HG02852 (cell line): Measurements from ENCODE around the gene NF2.
"Not testable (repeated sequence)": the region's sequence is repeated elsewhere in the genome, so short reads cannot be mapped to it uniquely, and the experiment has no call there.

Source experiments
- ATAC-seq: cut with Tn5 transposase; IDR thresholded peaks from one replicate; pipeline ENCODE4 v1.9.1; 2021; ENCODE audit warnings: mild to moderate bottlenecking, moderate library complexity; ENCODE audit not compliant: unreplicated experiment

The NF2 gene

DNA sequence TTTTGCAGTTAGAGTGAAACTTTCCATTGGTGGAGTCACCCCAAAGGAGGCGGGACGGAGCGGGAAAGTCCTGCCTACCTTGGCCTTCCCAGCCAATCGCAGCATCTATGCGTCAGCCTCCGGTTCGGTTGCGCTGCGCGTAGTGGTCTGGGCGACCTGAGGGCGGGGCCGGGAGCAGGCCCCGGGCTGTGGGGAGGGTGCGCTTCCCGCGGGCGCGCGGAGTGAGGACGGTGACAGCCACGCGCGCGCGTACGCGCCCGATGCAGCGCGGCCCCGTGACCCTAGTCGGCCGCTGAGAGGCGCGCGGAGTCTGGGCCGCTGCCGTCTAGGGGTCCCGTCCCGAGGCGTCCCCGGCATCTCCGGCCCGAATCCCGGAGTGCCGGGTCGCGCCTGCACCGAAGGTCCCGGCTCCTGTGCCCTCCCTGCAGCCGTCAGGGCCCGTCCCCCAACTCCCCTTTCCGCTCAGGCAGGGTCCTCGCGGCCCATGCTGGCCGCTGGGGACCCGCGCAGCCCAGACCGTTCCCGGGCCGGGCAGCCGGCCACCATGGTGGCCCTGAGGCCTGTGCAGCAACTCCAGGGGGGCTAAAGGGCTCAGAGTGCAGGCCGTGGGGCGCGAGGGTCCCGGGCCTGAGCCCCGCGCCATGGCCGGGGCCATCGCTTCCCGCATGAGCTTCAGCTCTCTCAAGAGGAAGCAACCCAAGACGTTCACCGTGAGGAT, at the start of gene NF2:
Gene NF2 (plus strand): TSS at position 276 of the 718 bp plus-strand sequence. CDS start 366 bp downstream, at position 642.
- ATAC-seq: peak; percentile 93

DNA sequence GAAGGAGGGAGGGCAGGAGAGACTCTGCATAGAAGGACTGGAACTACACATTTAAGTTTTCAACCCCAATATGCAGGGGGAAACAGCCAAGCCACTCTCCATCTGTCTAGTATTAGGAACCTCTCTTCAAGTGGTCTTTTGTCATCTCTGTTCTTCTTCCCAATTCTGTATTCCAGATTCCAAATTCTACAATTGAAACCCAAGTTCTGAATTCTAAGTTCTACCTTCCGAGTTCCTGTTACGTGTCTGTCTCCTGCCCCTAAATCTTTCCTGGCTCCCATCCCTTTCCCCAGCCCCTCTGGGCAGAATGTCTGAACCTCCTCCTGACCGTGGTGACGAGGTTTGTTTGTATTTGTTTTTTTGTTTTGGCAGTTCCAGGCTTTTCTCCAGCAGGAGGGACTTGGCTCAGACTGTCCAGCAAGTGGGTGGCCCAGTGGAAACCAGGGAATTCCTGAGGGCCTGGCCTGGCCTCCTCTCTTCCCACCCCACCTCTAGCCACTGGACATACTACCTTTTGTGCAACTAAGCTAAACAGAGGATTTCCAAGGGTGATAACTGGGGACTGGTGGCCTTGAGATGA, 48.3 kb upstream of the NF2 start:
- ATAC-seq: no peak

DNA sequence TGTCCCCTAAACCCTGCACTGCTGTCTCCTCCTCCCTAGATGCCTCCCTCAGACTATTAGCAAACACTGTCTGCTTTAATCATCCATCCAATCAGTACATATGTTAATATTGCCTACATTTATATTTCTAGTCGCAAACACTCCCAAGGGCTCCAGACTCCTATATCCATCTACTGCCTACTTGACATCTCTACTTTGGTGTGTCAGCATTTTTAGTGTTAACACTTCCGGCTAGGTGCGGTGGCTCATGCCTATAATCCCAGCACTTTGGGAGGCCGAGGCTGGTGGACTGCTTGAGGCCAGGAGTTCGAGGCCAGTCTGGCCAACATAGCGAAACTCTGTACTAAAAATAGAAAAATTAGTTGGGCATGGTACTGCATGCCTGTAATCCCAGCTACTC, 44.4 kb upstream of the NF2 start:
- no peak for ATAC-seq

DNA sequence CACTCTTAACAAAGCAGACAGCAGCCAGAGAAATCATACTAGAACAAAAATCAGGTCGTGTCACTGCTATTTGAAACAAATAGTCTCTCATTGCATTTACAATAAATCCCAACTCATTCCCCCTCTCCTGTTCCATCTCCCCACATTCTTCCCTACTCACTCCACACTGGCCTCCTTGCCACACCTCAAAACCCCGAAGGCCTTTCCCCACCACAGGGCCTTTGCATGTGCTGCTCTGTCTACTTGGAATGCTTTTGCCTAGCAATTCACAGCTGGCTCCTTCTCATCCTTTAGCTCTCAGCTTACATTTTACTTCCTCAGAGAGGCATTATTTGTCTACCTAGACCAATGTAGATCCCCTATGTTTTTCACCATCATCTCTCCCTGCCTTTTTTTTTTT, 43.6 kb upstream of the NF2 start:
- no peak for ATAC-seq

DNA sequence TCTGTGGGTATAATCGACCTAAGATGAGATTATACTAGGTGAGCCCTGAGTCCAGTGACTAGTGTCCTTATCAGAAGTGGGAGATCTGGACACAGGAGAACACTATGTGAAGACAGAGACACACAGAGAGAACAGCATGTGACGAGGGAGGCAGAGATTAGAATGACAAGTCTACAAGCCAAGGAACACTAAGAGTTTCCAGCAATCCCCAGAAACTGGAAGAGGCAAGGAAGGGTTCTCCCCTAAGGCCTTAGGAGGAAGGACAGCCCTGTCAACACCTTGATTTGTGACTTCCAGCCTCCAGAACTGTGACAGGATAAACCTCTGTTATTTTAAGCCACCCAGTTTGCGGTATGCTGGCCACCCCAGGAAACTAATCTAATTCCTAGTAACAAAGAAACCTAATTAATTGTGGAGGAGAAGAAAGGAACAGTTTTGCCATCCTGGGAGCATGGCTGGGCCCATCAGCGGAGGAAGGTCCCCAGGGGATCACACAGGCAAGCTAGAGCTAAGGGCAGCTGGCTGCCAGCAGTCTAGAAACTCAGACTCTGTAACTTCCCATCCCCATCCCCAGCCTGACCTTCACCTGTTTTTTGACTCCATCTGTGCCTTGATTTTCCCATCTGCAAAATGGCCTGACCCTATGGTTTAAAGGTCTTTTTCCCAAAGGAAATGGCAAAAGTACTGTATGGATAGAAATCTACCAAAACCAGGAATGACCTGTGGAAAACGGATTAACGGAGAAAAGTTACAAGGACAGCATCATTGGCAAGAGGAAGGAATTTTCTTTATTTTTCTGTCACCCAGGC, 39.6 kb upstream of the NF2 start:
- no peak for ATAC-seq

DNA sequence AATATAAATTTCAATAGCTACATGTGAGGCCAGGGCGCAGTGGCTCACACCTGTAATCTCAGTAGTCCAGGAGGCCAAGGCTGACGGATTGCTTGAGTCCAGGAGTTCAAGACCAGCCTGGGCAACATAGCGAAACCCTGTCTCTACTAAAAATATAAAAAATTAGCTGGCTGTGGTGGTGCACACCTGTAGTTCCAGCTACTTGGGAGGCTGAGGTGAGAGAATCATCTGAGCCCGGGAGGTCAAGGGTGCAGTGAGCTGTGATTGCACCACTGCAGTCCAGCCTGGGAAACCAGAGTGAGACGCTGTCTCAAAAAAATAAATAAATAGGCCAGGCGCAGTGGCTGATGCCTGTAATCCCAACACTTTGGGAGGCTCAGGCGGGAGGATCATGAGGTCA, 36.9 kb upstream of the NF2 start:
- ATAC-seq: not testable (repeated sequence)

DNA sequence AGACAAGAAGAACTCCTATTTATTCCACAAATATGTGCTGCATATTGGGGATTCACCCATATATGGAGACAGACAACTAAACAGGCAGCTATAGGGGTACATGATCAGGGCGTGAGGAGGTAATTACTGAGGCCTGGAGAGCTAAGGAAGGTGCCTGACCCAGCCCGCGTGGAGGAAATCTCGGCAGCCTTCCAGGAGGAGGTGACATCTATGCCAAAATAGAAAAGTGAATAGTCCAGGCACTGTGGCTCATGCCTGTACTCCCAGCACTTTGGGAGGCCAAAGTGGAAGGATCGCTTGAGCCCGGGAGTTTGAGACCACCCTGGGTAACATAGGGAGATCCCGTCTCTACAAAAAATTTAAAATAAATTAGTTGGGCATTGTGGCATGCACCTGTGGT, 36.1 kb upstream of the NF2 start:
- ATAC-seq: no peak

DNA sequence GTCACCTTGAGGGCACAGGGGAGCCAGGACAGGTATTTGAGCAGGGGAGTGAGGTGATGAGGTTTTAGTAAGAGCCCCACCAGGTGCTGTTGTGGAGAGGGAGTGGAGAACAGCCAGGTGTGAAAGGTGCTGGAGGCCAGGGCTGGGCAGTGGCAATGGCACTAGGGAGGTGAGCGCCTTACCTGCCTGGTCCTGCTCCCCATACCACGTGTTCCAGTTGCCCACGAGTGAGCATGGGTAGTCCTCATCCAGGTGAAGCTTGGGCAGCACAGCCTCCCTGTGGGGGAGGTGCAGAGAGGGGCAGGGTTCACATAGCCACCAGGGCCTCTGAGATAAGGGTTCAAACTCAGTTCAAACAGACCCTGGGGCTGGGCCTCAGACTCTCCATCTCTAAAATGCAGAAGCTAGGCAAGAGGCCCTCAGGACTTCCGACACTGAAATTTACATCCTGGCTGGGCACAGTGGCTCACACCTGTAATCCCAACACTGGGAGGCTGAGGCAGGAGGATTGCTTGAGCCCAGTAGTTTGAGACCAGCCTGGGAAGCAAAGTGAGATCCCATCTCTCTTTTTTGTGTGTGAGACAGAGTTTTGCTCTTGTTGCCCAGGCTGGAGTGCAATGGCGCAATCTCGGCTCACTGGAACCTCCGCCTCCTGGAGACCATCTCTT, 34.3 kb upstream of the NF2 start:
- ATAC-seq: no peak

DNA sequence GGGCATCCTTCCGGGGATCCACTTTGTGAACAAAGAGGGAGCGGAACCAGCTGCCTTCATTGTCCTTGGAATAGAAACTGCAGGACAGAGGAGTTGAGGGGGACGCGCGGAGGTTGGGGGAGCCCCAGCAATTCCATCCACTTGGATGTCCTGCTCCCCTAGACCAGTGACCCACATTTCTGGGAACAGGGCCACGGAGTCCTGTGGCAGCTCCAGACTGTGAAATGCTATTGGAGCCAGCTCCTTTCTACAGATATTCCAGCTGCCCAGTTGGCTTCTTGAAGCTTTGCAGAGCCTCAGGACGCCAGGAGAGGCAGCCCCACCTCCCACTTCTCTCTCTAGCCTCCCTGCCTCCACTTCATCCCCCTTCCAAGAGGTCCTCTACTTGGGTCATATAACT, 33.0 kb upstream of the NF2 start:
- ATAC-seq: no peak

DNA sequence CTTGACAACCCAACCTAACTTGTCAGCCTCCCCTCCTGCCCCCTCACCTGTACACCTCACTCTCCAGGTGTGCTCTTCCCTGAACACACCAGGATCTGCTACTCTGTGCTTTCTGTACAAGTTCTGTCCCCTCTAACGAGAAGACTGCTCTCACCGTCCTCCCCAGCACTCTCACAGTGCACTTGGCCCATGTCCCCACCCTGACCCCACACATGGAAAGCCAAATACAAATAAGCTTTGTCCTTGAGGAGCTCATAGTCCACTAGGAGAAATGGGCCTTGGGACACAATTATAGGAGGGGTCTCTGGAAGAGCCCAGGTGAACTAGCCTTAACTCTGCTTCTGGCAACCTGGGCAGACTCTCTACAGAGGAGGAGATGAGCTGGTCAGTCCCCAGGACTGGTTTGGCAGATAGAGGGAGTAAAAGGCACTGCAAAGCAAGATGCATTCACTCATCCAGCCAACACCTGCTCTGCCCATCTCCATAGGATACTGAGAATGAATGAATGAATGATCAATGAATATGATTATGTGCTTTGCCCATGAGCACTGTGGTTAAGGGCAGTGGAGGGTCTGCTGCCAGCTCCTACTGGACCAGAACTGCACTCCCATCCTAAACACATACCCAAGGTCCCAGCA, 32.4 kb upstream of the NF2 start:
- no peak for ATAC-seq

DNA sequence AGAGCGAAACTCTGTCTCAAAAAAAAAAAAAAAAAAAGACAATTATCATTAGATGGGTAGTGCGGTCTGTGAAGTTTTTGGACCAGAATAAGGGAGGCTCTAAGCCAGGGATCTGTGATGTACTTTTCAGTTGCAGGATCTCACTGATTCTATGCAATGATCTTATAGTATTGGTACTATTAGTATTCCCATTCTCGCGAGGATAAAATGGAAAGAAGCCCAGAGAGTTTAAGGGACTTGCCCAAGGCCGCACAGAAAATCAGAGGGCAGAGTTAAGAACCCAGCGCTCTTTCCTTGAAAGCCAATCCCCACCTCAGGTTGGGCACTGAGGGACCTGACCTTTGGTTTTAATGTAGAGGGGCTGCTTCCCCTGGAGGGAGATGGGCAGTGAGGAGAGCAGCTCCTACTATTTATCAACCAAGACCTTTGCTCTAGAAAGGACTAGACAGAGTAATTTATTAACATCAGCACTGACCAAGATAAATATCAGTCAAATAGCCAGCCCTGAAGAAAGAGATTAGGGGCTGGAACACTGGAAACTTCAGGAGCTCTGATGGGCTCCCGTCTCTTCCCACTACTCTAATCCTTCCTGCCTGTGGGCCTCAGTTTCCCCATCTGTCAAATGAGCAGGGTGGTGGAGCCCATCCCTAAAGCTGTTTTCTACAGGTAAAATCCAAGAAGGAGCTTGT, 28.5 kb upstream of the NF2 start:
- no peak for ATAC-seq

DNA sequence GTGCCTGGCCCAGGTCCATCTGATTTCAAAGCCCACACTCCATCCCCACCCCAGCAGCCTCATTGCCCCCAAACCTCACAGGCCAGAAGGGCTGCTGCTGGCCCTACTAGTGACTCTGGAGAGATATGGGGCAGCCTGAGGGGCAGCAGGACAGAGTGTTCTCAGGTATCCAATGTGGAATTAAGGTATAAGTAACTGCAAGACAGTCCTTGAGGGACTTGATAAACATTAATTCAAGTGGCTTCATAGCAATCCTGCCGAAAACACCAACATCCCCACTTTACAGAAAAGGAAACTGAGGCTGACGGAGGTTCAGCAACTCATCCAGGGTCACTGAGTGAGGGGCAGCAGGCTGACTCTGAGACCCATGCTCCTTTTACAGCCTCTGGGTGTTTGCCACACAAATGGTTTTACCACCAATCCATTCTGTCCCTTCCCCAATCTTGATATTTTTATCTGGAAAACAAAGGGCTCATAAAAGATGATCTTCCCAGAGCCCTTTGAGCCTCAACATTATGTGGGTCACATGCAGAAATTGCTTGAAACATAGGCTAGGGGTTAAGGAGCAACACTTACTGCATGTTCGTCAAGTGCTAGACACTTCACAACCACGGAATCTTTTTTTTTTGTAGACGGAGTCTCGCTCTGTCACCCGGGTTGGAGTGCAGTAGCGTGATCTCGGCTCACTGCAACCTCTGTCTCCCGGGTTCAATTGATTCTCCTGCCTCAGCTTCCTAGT, 24.8 kb upstream of the NF2 start:
- no peak for ATAC-seq

DNA sequence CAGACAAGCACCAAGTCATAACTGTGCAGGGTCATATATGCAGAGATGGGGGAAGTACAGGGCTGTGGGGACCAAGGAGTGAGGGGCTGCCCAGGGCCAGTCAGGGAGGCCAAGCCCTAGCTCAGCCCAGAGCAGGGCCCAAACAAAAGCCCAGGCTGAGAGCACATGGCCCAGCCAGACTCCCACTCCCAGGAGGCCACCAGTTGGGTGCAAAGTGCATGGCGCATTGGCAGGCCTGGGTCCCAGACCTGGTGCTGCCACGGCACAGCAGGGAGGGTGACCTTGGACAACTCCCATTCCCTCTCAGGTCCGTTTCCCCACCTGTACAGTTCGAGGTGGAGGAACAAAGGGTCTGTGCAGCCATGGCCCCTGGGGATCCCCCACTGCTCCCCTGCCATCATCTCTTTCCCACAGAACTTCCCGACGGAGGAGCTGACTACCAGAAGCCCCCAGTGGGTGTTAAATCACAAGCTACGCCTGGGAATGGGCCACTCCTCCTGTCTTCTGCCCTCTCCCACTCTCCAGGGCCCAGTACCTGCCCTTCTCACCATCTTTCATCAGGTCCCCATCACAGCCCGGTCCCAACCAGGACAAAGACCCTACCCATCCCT, 23.1 kb upstream of the NF2 start:
- ATAC-seq: no peak

DNA sequence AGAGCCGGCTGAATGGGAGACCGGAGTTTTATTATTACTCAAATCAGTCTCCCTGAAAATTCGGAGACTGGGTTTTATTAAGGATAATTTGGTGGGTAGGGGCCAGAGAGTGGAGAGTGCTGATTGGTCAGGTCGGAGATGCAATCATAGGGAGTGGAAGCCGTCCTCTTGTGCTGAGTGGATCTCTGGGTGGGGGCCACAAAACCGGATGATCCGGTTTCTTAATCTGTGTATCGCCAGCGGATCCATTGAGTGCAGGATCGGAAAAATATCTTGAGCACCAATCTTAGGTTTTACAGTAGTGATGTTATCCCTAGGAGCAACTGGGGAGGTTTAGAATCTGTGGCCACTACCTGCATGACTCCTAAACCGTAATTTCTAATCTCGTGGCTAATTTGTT, 21.6 kb upstream of the NF2 start:
- ATAC-seq: no peak

DNA sequence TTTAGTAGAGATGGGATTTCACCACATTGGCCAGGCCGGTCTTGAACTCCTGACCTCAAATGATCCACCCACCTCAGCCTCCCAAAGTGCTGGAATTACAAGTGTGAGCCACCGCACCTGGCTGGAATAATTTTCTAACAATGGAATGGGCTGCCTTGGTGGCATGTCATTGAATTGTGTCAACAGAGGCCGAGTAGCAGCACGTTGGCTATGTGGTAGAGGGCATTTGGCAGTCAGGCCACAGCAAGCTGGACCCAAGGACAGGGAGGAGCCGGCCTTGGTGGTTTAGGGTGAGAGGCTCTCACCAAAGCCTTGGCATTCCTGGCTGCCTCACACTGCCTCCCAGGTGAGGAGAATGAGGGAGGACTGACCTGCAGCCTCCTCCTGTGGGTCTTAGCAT, 18.5 kb upstream of the NF2 start:
- ATAC-seq: no peak

DNA sequence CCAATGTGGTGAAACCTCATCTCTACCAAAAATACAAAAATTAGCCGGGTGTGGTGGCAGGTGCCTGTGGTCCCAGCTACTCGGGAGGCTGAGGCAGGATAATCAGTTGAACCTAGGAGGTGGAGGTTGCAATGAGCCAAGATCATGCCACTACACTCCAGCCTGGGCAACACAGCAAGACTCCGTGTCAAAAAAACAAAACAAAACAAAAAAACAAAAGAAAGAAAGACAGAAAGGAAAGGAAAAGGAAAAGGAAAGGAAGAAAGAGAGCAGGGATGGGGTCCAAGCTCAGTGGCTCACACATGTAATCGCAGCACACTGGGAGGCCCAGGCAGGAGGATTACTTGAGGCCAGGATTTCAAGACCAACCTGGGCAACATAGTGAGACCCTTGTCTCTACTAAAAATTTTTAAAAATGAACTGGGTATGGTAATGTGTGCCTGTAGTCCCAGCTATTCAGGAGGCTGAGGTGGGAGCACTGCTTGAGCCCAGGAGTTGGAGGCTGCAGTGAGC, 17.2 kb upstream of the NF2 start:
- not testable (repeated sequence) for ATAC-seq

DNA sequence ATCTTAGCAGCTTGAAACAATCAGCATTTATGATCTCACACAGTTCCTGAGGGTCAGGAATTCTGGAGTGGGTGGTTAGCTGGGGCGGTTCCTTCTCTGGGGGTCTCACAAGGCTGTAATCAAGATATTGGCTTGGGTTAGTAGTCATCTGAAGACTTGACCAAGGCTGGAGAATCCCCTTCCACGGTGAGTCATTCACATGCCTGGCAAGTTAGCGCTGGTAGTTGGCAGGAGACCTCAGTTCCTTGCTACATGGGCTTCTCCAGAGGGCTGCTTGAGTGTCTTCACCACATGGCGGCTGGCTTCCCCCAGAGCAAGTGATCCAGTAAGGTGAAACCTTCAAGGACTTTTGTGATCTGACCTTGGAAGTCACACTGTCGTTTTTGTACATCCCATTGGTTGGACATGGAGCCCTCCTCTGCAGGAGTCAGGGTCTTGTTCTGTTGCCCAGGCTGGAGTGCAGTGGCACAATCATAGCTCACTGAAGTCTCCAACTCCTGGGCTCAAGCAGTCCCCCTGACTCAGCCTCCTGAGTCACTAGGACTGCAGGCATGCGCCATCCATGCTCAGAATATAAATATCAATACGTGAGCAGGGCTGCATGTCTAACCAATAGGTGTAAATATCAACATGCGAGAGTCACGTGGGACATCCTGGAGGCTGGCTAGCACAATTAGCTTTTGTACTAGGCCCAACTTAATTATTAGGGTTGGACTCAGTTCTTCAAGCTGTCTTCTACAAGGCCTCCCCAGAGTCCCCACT, 15.3 kb upstream of the NF2 start:
- no peak for ATAC-seq

DNA sequence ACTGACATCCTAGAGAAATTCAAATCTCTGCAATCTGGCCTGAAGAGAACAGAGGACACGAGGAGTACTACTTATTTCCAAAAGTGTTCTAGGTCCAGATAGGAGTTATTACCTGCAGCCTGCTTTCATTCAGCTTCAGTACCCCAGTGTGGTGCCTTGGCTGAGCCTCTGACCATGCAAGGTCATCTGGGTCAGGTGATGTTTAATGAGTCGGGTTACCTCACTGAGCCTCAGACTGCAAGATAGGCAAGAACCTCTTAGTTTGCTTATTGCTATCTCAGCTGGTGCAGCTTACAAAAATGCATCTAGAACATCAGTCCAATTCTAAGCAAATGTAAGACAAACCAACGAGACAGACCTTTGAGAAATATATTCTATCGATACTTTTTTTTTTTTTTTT, 9.5 kb upstream of the NF2 start:
- no peak for ATAC-seq
